NCI-H1105 treated with DMSO at 0.1 percent for 48 hours (cell line): ENCODE results near the gene TAF1L.

Source experiments
- DNase-seq: peaks from one replicate; lab custom pipeline; 2025; lab: John Stamatoyannopoulos, UW

The TAF1L gene

GRCh38 chr9:32590898-32591297 lies 44.6 kb downstream of the TAF1L start:
- no peak for DNase-seq

DNA sequence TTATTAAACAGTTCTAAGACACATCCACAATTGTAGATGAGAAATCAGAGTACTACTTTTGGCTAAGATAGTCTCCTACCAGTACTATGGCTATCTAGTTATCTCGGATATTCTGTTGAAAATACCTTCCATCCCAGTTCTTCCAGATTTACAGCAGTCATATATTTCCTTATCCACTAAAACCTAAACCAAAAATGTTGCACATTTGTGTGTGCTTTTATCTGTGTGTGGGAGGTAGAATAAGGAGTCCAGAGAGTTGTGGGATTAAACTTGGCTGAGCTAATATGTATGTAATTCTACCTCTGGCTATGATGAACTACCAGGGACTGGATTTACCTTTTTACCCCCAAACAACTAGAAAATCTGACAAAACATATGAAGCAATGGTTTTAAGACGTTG lies 45.0 kb downstream of the TAF1L start:
- DNase-seq = no peak

- DNase-seq = peak; percentile 43
These were observed 46.3 kb downstream of the TAF1L start for GRCh38 chr9:32589083-32589723.

DNA sequence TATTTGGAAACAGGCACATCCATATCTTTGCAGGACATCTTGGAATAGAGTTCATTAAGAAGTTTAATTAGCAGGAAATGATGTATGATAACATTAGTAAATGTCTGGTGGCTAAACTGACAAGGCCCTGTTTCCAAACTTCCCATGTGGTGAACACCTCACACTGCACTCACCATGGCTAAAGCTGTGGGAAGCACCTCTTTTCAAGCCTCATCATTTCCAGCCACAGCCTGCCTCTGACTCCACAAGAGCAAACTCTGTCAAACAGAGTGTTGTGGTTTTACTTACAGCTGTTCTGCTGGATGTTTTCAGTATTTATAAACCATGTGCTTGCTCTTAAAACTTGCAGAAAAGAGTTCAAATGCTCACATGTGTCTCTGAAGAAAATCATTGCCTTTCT lies 47.6 kb downstream of the TAF1L start:
- DNase-seq = no peak

DNA sequence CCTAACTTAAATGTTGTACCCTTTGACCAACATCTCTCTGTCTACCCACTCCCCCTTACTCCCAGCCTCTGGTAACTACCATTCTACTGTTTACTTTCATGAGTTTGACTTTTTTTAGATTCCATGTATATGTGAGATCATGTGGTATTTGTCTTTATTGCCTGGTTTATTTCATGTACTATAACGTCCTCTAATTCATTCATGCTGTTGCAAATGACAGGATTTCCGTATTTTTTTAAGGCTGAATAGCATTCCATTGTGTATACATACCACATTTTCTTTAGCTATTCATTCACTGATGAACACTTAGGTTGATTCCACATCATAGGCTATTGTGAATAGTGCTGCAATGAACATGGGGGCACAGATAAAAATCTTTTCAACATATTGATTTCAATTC lies 50.7 kb downstream of the TAF1L start:
- DNase-seq = no peak

GRCh38 chr9:32581512-32582143 lies 53.8 kb downstream of the TAF1L start:
- DNase-seq = peak; percentile 63

GRCh38 chr9:32580631-32581300 lies 54.7 kb downstream of the TAF1L start:
- DNase-seq = no peak

- peak; percentile 49 for DNase-seq
These were observed 55.6 kb downstream of the TAF1L start for GRCh38 chr9:32579706-32580331.
